Right ventricle myocardium inferior (tissue), 1 donor: ENCODE results near the gene SHANK2. TPM values are rescaled to one million over a fixed set of nuclear protein-coding genes. Genes with fewer than 3 reads are reported as not detected.
A peak's percentile ranks its signal among the peaks of the same experiment; 100 is the strongest.

Source experiments
- ATAC-seq: fragments of 200-7000 bp; cut with Tn5 transposase; one replicate; pipeline ENCODE4 v1.9.1; 2020; ENCODE audit warnings: mild to moderate bottlenecking, moderate library complexity
- DNase-seq: peaks from one replicate; pipeline ENCODE4 v3.0.0; 2021; ENCODE audit errors: missing footprints
- intact Hi-C: fragments of 100-400 bp; cut with DNase I; formaldehyde crosslinking; loops from one replicate; pipeline ENCODE4 v1.11.0; 2022
- long read RNA-seq: library from polyadenylated mRNA; unstranded; transcript quantifications from one replicate; pipeline ENCODE4 v2.0.0, GENCODE V29; 2021
- total RNA-seq: library from RNA; stranded (reverse); fragmentation: NEBNext Ultra II Directional; extraction: Animal tissue kit (Norgen Biotek cat#: 25700); gene quantifications from one replicate; pipeline ENCODE4 v1.2.1, GENCODE V29; 2021
- donor health status: DM: no; HTN: yes; CAD: no; lungs with severe emphysema.

SHANK2 gene
- total RNA-seq, result 0.03 TPM
- long read RNA-seq, result 0 reads

DNA sequence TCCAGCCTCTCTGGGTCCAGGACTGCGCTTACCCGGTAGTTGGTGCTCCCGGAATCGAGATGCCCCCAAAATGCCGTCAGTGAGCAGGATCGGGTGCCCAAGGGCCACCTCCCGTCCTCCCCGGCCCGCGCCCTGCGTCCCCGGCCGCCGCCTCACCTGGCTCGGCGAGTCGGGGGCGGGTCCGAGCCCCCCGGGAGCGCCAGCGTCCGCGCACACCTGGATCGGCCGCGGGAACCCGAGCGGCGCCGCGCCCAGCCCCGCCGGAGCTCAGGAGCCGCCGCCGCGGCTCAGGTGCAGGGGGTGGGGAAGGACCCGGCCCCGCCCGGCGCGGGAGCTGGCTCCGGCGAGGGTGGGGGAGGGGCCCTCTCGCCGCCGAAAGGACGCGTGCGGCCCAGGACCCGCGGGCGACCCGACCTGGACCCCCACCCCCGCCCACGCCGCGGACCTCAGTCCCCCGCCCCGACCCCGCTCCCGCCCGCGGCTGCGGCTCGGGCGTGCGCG lies at the start of gene SHANK2:
TSS of gene SHANK2 (minus strand) at position 309 of the 501 bp plus-strand sequence. CDS start 105,251 bp downstream, outside the sequence.
- no peak for ATAC-seq

DNA sequence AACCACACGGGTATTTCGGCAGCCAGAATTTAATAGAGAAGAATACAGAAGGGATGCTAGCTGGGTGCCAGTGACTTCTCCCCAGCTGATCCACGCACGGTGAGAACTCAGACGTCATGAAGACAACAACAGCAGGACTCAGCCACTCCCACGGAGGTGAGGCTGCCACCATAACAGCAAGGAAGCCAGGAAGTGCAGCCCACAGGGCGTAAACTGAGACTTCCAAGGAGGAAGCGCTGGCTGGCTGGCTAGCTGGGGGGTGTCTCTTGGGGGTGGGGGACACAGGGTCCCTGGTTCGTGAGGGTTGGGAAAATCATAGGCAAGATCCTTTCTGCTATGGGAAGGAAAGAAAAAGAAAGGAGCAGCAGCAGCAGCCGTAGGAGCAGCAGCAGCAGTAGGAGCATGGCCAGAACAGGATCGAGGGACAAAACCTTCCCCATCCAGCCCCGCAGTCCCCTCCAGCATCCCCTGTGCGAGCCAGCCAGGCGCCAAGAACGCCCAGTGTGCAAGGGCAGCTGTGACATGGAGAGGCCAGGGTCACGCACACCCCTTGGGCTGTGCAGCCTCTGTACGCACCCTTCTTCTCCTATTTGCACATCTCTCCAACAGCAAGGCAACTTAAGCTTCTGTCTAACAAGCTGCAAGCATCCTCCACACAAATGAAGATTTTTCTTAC lies 49.6 kb upstream of the SHANK2 start:
- DNase-seq, result no peak
- intact Hi-C loops, result no loop called here
- ATAC-seq, result no peak

More for the DNA sequence above, at the start of gene SHANK2:
- intact Hi-C loops, result no loop called here
- no peak for DNase-seq

GRCh38 chr11:71301046-71301857 lies 48.9 kb upstream of the SHANK2 start:
- DNase-seq, result no peak
- ATAC-seq, result no peak
- intact Hi-C loops, result no loop called here

DNA sequence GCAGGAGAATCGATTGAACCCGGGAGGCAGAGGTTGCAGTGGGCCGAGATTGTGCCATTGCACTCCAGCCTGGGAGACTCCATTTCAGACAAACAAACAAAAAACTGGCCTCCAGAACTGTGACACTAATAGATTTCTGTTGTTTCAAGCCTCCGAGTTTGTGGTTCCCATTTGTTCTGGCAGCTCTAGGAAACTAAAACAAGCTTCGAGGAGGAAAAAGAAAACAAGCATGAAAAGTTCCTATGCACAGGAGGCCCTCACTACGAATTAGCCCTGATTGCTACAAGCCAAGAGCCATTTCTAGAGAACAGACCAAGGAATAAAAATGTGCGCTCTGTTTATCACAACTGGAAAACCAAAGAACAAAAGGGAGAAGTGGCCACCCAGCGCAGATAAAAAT lies 47.8 kb upstream of the SHANK2 start:
- DNase-seq, result no peak
- intact Hi-C loops, result no loop called here

DNA sequence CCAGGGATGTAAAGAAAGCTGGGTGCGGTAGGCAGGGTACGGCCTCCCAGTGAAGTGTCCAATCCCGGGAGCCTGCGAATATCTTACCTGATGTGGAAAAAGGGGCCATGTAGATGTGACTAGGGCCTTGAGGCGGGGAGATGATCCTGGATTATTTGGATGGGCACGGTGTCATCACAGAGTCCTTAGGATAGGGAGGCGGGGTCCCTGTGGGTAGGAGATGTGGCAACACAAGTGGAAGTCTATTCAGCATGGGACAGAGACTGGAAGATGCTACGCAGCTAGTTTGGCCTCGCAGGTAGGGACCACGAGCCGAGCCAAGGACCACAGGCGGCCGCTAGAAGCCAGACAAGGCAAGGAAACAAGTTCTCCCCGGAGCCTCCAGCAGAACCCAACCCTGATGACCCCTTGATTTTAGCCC lies 46.4 kb upstream of the SHANK2 start:
- intact Hi-C loops, result no loop called here
- DNase-seq, result no peak
- ATAC-seq, result no peak

More for the DNA sequence above, 47.8 kb upstream of the SHANK2 start:
- no peak for ATAC-seq

DNA sequence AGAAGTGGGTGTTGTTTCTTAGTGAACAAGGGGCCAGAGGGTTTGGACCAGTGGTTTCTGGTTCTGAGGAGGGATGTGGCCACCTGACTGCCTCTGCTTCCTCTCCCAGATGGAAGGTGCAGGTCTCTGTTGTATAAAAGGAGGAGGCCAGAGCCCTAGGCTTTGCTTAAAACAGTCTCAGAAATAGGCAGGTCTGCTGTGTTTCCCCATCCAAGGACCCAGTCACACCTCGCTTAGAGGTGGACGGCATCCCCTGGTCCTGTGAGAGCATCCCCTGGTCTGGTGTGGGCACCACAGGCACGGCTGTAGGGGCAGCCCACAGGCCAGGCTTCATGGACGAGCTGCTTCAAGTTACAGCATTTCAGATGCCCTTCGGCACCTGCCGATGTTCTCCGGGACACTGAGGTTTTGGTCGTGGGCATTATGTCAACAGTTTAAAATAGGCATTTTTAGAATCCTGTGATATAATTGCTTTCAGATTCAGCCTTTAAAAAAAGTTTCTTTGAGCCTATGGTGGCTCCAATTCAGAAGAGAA lies 45.7 kb upstream of the SHANK2 start:
- ATAC-seq (no peak), DNase-seq (no peak)
- intact Hi-C loops, result no loop called here

GRCh38 chr11:71294846-71295600 lies 42.6 kb upstream of the SHANK2 start:
- ATAC-seq, result no peak
- DNase-seq, result no peak
- intact Hi-C loops, result no loop called here

GRCh38 chr11:71293961-71294782 lies 41.8 kb upstream of the SHANK2 start:
- DNase-seq, result no peak
- no peak for ATAC-seq

GRCh38 chr11:71286701-71287643 lies 34.6 kb upstream of the SHANK2 start:
- DNase-seq, result no peak
- peak; percentile 28 for ATAC-seq
- intact Hi-C loops, result no loop called here

More at GRCh38 chr11:71293961-71294782, 41.8 kb upstream of the SHANK2 start:
- intact Hi-C loops, result no loop called here

DNA sequence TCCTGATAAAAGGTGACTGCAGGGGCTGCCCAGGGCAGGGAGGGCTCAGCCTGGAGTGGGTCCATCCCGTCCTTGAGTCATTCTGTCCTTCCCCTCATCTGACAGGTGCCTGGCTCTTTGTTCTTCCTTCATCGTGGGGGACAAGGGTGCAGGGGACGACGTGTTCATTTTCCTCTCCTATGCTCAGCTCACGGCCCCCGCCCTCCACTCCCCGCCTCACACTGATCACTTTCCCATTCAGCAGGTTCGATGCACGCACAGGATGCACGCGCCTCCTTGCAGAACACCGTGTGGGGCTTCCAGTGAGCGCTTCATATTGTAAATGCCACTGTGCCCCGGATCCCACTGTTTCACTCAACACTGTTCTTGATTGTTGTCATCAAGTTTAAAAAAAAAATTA lies 32.7 kb upstream of the SHANK2 start:
- DNase-seq (no peak), ATAC-seq (no peak)
- intact Hi-C loops, result no loop called here

- intact Hi-C loops, result no loop called here
- ATAC-seq (no peak), DNase-seq (no peak)
These were observed 32.2 kb upstream of the SHANK2 start for GRCh38 chr11:71284525-71285092.

DNA sequence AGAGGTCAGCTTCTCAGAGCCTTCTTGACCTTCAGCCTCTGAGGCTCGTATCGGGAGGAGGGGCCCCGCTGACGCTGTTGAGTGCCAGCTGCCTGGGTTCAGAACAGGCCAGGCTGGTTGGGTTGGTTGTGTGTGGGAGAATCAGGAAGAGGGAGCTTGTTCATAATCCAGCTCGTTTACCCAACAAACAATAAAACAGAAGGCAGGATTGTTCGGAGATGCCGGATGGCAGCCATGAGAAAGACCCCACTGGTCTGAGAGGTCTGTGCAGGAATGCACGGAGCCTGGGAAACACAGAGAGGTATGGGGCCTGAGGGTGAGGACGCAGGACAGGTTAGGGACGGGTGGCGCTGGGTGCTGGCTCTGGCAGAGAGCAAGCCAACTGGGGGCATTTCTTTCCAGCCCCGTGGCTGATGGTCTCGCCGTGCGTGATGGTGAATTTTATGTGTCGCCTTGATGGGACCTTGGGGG lies 31.6 kb upstream of the SHANK2 start:
- intact Hi-C loops, result no loop called here
- DNase-seq (no peak), ATAC-seq (no peak)

GRCh38 chr11:71282581-71283351 lies 30.4 kb upstream of the SHANK2 start:
- no peak for ATAC-seq
- intact Hi-C loops, result no loop called here
- no peak for DNase-seq

DNA sequence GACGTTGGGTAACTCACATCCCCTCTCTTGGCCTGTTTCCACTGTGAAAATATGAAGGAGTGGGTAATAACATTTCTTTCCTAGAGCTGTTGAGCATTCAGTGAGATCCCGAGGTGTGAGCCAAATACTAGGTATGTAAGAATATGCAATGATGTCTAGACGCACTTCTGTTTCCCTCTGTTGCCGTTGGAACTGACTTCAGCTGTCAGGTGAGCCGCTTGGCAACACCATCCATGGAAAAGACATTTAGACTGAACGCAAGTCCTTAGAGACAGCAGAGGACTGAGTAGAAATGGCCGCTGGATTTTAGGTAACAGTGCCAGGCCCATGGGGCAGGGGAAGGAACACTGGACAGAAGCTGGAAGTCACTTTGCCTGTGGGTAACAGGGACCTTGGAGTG lies 29.5 kb upstream of the SHANK2 start:
- no peak for DNase-seq
- intact Hi-C loops, result no loop called here

GRCh38 chr11:71281204-71281603 lies 28.8 kb upstream of the SHANK2 start:
- intact Hi-C loops, result no loop called here

More for the DNA sequence above, 29.5 kb upstream of the SHANK2 start:
- no peak for ATAC-seq

More at GRCh38 chr11:71281204-71281603, 28.8 kb upstream of the SHANK2 start:
- DNase-seq (no peak), ATAC-seq (no peak)
